H1 (cell line): Measurements from ENCODE around the gene HSD11B1. TPM values are rescaled to one million over a fixed set of nuclear protein-coding genes. Genes with fewer than 3 reads are reported as not detected.

ENCODE experiments used
- CTCF ChIA-PET: fragments of 300-600 bp; sonication (Branson Sonifier 250); formaldehyde crosslinking; loops from one replicate; lab custom pipeline; 2021; ENCODE audit not compliant: partially characterized antibody; lab: Charles Lee
- POLR2A ChIA-PET: fragments of 300-600 bp; sonication (Branson Sonifier 250); formaldehyde crosslinking; loops from one replicate; lab custom pipeline; 2021; ENCODE audit warnings: inconsistent platforms; ENCODE audit not compliant: partially characterized antibody; lab: Charles Lee
- DNase-seq, 2 experiments: peaks; one replicate each; pipeline versions ENCODE4 v3.0.0 to v3.0.0-alpha.2; 2010 to 2022; ENCODE audit warnings: low spot score in 2 of 2, low read depth in 1 of 2, mixed read lengths in 1 of 2
- FAIRE-seq: peaks from 2 replicates; lab custom pipeline; 2011; peaks lifted over from hg19 to GRCh38; lab: Jason Lieb, UNC
- H2AFZ ChIP-seq: 2 replicates; pipeline ENCODE4 v1.8.1; 2012; ENCODE audit warnings: low read length, inconsistent platforms
- H2AK5ac ChIP-seq: 2 replicates; pipeline ENCODE4 v1.6.1; 2013; ENCODE audit warnings: low read depth, low read length
- H2BK120ac ChIP-seq: replicated peaks from 2 replicates; pipeline ENCODE3; 2013; ENCODE audit warnings: low read depth, low read length, inconsistent platforms
- H2BK12ac ChIP-seq: 2 replicates; pipeline ENCODE4 v1.6.1; 2013; ENCODE audit warnings: low read depth, low read length
- H2BK15ac ChIP-seq: 2 replicates; pipeline ENCODE4 v1.6.1; 2013; ENCODE audit warnings: low read length
- H2BK20ac ChIP-seq: 2 replicates; pipeline ENCODE4 v1.6.1; 2013; ENCODE audit warnings: low read length
- H2BK5ac ChIP-seq: 2 replicates; pipeline ENCODE4 v1.6.1; 2013; ENCODE audit warnings: low read depth, low read length
- H3K14ac ChIP-seq: 2 replicates; pipeline ENCODE4 v1.6.1; 2013; ENCODE audit warnings: inconsistent platforms; ENCODE audit not compliant: insufficient read length
- H3K18ac ChIP-seq: 2 replicates; pipeline ENCODE4 v1.6.1; 2013; ENCODE audit warnings: low read length; ENCODE audit errors: extremely low read depth
- H3K23ac ChIP-seq: 2 replicates; pipeline ENCODE4 v1.6.1; 2013; ENCODE audit warnings: inconsistent platforms; ENCODE audit not compliant: insufficient read length
- H3K23me2 ChIP-seq: 2 replicates; pipeline ENCODE4 v1.6.1; 2013; ENCODE audit warnings: low read depth, low read length
- H3K27ac ChIP-seq: 2 replicates; pipeline ENCODE4 v1.6.1; 2011; ENCODE audit warnings: low read depth, low read length, inconsistent platforms
- H3K27me3 ChIP-seq, 4 experiments: replicated peaks in 1 of 4; 1 replicate in 1 of 4; 2 replicates in 3 of 4; pipeline versions ENCODE4 v1.6.1 to v1.8.1; 2011 to 2013; ENCODE audit warnings: low read length in 3 of 4, mild to moderate bottlenecking in 3 of 4, inconsistent platforms in 2 of 4, mixed read lengths in 2 of 4, moderate library complexity in 1 of 4; ENCODE audit not compliant: control insufficient read depth in 3 of 4, insufficient read depth in 3 of 4; ENCODE audit errors: extremely low read depth in 1 of 4
- H3K36me3 ChIP-seq, 4 experiments: 2 replicates each; pipeline versions ENCODE4 v1.6.1 to v1.8.1; 2011 to 2013; ENCODE audit warnings: mild to moderate bottlenecking in 4 of 4, low read length in 3 of 4, moderate library complexity in 2 of 4, control low read depth in 1 of 4, inconsistent platforms in 1 of 4; ENCODE audit not compliant: insufficient read depth in 4 of 4, control insufficient read depth in 2 of 4
- H3K4ac ChIP-seq: replicated peaks from 2 replicates; pipeline ENCODE3; 2013; ENCODE audit warnings: low read length, low read depth, mixed read lengths, inconsistent platforms; ENCODE audit not compliant: insufficient read length
- H3K4me1 ChIP-seq, 4 experiments: replicated peaks in 1 of 4; 1 replicate in 1 of 4; 2 replicates in 3 of 4; pipeline versions ENCODE4 v1.6.1 to v1.8.1; 2011 to 2013; ENCODE audit warnings: low read length in 3 of 4, inconsistent platforms in 2 of 4, mixed read lengths in 1 of 4; ENCODE audit not compliant: insufficient read depth in 4 of 4, control insufficient read depth in 3 of 4
- H3K4me2 ChIP-seq, 2 experiments: 2 replicates each; pipeline versions ENCODE4 v1.6.1 to v1.8.1; 2011 to 2013; ENCODE audit warnings: low read depth in 2 of 2, low read length in 2 of 2, control low read depth in 1 of 2, inconsistent platforms in 1 of 2, mild to moderate bottlenecking in 1 of 2; ENCODE audit not compliant: insufficient read depth in 1 of 2
- H3K4me3 ChIP-seq, 4 experiments: fragments of 200-600, 300-600 bp in 1 of 4; sonication (generic), shearing (Covaris generic), sonication (Bioruptor Twin) in 1 of 4; 2 replicates each; pipeline versions ENCODE4 v1.5.1 to v1.8.1; 2011 to 2016; ENCODE audit warnings: low read length in 4 of 4, low read depth in 3 of 4, control low read depth in 2 of 4, inconsistent platforms in 2 of 4, mild to moderate bottlenecking in 2 of 4, mixed read lengths in 1 of 4, moderate library complexity in 1 of 4; ENCODE audit not compliant: insufficient read depth in 2 of 4; ENCODE audit errors: extremely low read depth in 1 of 4
- H3K56ac ChIP-seq: replicated peaks from 2 replicates; pipeline ENCODE3; 2013; ENCODE audit warnings: low read depth, mild to moderate bottlenecking, mixed read lengths, low read length, inconsistent platforms; ENCODE audit not compliant: insufficient read length
- H3K79me1 ChIP-seq: 2 replicates; pipeline ENCODE4 v1.6.1; 2013; ENCODE audit warnings: low read depth, low read length, control low read depth
- H3K79me2 ChIP-seq, 2 experiments: 2 replicates each; pipeline versions ENCODE4 v1.6.1 to v1.8.1; 2012 to 2013; ENCODE audit warnings: low read length in 2 of 2, mild to moderate bottlenecking in 2 of 2, inconsistent platforms in 1 of 2; ENCODE audit not compliant: insufficient read depth in 2 of 2, control insufficient read depth in 1 of 2
- H3K9ac ChIP-seq, 4 experiments: replicated peaks in 1 of 4; 1 replicate in 1 of 4; 2 replicates in 3 of 4; pipeline versions ENCODE4 v1.6.1 to v1.8.1; 2011 to 2013; ENCODE audit warnings: low read depth in 3 of 4, low read length in 3 of 4, control low read depth in 2 of 4, mild to moderate bottlenecking in 2 of 4, moderate library complexity in 2 of 4, inconsistent platforms in 1 of 4; ENCODE audit errors: extremely low read depth in 1 of 4
- H3K9me3 ChIP-seq, 2 experiments: 2 replicates each; pipeline versions ENCODE4 v1.6.1 to v1.8.1; 2012 to 2013; ENCODE audit warnings: mild to moderate bottlenecking in 2 of 2, moderate library complexity in 2 of 2, control low read depth in 1 of 2, inconsistent platforms in 1 of 2, low read depth in 1 of 2, low read length in 1 of 2, mixed read lengths in 1 of 2; ENCODE audit not compliant: insufficient read depth in 2 of 2
- H4K20me1 ChIP-seq, 2 experiments: replicated peaks in 1 of 2; 2 replicates each; pipeline versions ENCODE3 to v1.8.1; 2011 to 2013; ENCODE audit warnings: inconsistent platforms in 2 of 2, low read length in 2 of 2, mild to moderate bottlenecking in 1 of 2; ENCODE audit not compliant: insufficient read depth in 2 of 2, control insufficient read depth in 1 of 2
- H4K5ac ChIP-seq: 2 replicates; pipeline ENCODE4 v1.6.1; 2013; ENCODE audit warnings: low read length, low read depth, mixed read lengths, inconsistent platforms; ENCODE audit not compliant: insufficient read length
- H4K8ac ChIP-seq: 2 replicates; pipeline ENCODE4 v1.8.0; 2013; ENCODE audit warnings: mild to moderate bottlenecking, moderate library complexity, low read length, inconsistent platforms; ENCODE audit not compliant: insufficient read depth; ENCODE audit errors: extremely low read depth
- H4K91ac ChIP-seq: replicated peaks from 2 replicates; pipeline ENCODE3; 2013; ENCODE audit warnings: low read length, mixed read lengths, inconsistent platforms; ENCODE audit not compliant: insufficient read length
- BCL11A ChIP-seq, 2 experiments: IDR thresholded peaks; one replicate each; pipeline ENCODE4 v1.6.1; 2011; ENCODE audit warnings: low read depth in 2 of 2, low read length in 2 of 2, mild to moderate bottlenecking in 2 of 2
- BRCA1 ChIP-seq: IDR thresholded peaks from 2 replicates; pipeline ENCODE4 v1.6.1; 2012; ENCODE audit warnings: low read depth, low read length, improper control_type of control experiment
- CHD1 ChIP-seq: IDR thresholded peaks from 2 replicates; pipeline ENCODE4 v1.6.1; 2012; ENCODE audit warnings: low read depth, low read length, improper control_type of control experiment
- POLR2AphosphoS5 ChIP-seq: IDR thresholded peaks from 2 replicates; pipeline ENCODE4 v1.6.1; 2011; ENCODE audit warnings: low read depth, low read length
- RBBP5 ChIP-seq: IDR thresholded peaks from 2 replicates; pipeline ENCODE4 v1.7.1; 2012; ENCODE audit warnings: low read depth, mild to moderate bottlenecking, inconsistent platforms, low read length, moderate library complexity, borderline replicate concordance
- TEAD4 ChIP-seq: IDR thresholded peaks from 2 replicates; pipeline ENCODE4 v1.6.1; 2012; ENCODE audit warnings: low read depth, low read length, inconsistent platforms, mixed read lengths
- WGBS, 2 experiments: shearing (Covaris generic) in 1 of 2; methylation state at CpG; one replicate each; pipeline versions ENCODE4 v1.1.6 to v1.1.7; 2013 to 2015; ENCODE audit warnings: low lambda C conversion rate in 2 of 2, mixed read lengths in 2 of 2, inconsistent platforms in 1 of 2, low coverage in 1 of 2, missing lambda C conversion rate in 1 of 2; ENCODE audit not compliant: insufficient replicate concordance in 2 of 2, insufficient coverage in 1 of 2, insufficient read length in 1 of 2; ENCODE audit errors: extremely low coverage in 1 of 2, missing lambda C conversion rate in 1 of 2; 5-methylcytosine and 5-hydroxymethylcytosine counted together
- polyA plus RNA-seq, 7 experiments: library from polyadenylated mRNA; depleted of rRNA in 3 of 7; stranded (reverse) in 5 of 7; unstranded in 2 of 7; fragments of >200 nt in 5 of 7; fragments of 200-250 nt in 2 of 7; gene quantifications; 1 replicate in 5 of 7; 2 replicates in 1 of 7; 4 replicates in 1 of 7; pipeline versions ENCODE4 v1.2.1 to v1.2.3, GENCODE V29; 2011 to 2013; ENCODE audit warnings: missing spikeins in 2 of 7, mixed read lengths in 2 of 7
- total RNA-seq: library from RNA; stranded (reverse); fragmentation: NEBNext Ultra II Directional; extraction: Animal tissue kit (Norgen Biotek cat#: 25700); gene quantifications from 2 replicates; pipeline ENCODE4 v1.2.1, GENCODE V29; 2021

The HSD11B1 gene
- total and polyA plus RNA-seq, 2 of the 8 experiments (the other 6 are each of a cell fraction or from before 2014, with no cell fraction given) = not detected

GRCh38 chr1:209769971-209770370 lies 65.3 kb downstream of the HSD11B1 start:
- FAIRE-seq (no peak), DNase-seq (no peak)
- H3K79me2 ChIP-seq = no peaks in the 10 kb centered on the region
- H3K4me2 ChIP-seq = no peak overlapping the region
- no peak overlapping the region for H2BK120ac ChIP-seq
- H3K4me1 ChIP-seq = no peaks in the 10 kb centered on the region; a peak in 1 of 7 replicates
- peak overlapping the region; percentile 92; the same call in 1 of the 2 replicates for H2BK15ac ChIP-seq
- H4K5ac ChIP-seq = no peak overlapping the region
- H3K9me3 ChIP-seq = peaks cover 5 to 8% of the 10 kb centered on the region in 2 experiments; a peak in 2 of 4 replicates
- H3K27me3 ChIP-seq = peaks cover 0 to 2% (median 0%) of the 10 kb centered on the region in 4 experiments; a peak in 1 of 7 replicates
- H3K79me1 ChIP-seq = no peaks in the 10 kb centered on the region
- H3K27ac ChIP-seq = no peak overlapping the region
- ChIA-PET POLR2A (interaction anchor here (1.4 kb wide), 2 partner anchors 10 to 95 kb away, joined by 3 read pairs; partner anchors contain the start of gene G0S2), CTCF (interaction anchor here (1.0 to 1.4 kb wide), 2 partner anchors 53 to 117 kb away, joined by 4 to 6 read pairs; no protein-coding TSS in a partner anchor)
- no peak overlapping the region for H2AFZ ChIP-seq
- H3K23ac ChIP-seq = no peak overlapping the region
- no peak overlapping the region for H3K4ac ChIP-seq
- peak overlapping the region; percentile 16 for H3K56ac ChIP-seq
- peaks cover 13% of the 10 kb centered on the region; the same call in 1 of the 2 replicates for H3K23me2 ChIP-seq
- no peak overlapping the region for H4K91ac ChIP-seq
- H3K9ac ChIP-seq = no peak overlapping the region
- H3K36me3 ChIP-seq = no peaks in the 10 kb centered on the region; a peak in 1 of 8 replicates
- H2BK5ac ChIP-seq = peak overlapping the region; percentile 60; the same call in 1 of the 2 replicates
- H2BK12ac ChIP-seq = peak overlapping the region; percentile 68; the same call in 1 of the 2 replicates
- no peak overlapping the region for H4K8ac ChIP-seq
- H3K14ac ChIP-seq = no peak overlapping the region
- H3K18ac ChIP-seq = no peak overlapping the region
- TF ChIP-seq BCL11A (IDR thresholded peaks at IDR 0.05; ENCODE audit: low read depth in 2 of 2, low read length in 2 of 2) (no peak), RBBP5 (no peak), POLR2AphosphoS5 (no peak), TEAD4 (no peak), BRCA1 (no peak), CHD1 (no peak)
- H2AK5ac ChIP-seq = 0 out of 2 replicates have a peak overlapping the region, but pooled peaks have one; percentile 76
- no peak overlapping the region for H3K4me3 ChIP-seq
- H2BK20ac ChIP-seq = no peak overlapping the region
- 79% methylated on average over 7 of the region's 7 CpGs; no CpG with 5 or more reads in 1 of the 2 experiments for WGBS, 2 experiments
- H4K20me1 ChIP-seq = peaks cover 0 to 11% of the 10 kb centered on the region in 2 experiments
